ENCODE measurements around the gene SMTNL1. TPM values are rescaled to one million over a fixed set of nuclear protein-coding genes. Genes with fewer than 3 reads are reported as not detected.
A peak's percentile ranks its signal among the peaks of the same experiment; 100 is the strongest.

The SMTNL1 gene
- total RNA-seq, 2 donors from 2014 or later: 0.22 TPM

- Histone ChIP-seq H3K9ac (ENCODE audit: extremely low read depth, low read length, poor library complexity, severe bottlenecking) (no peak overlapping the region), H3K4me1 (ENCODE audit: control insufficient read depth, insufficient read depth, low read length) (peaks cover 8% of the 10 kb centered on the region), H3K36me3 (ENCODE audit: control insufficient read depth, insufficient read depth, low read length) (no peaks in the 10 kb centered on the region), H3K4me3 (ENCODE audit: low read length) (no peak overlapping the region), H3K9me3 (ENCODE audit: control insufficient read depth, low read length) (no peaks in the 10 kb centered on the region), H3K27ac (ENCODE audit: low read depth, low read length) (no peak overlapping the region), H3K27me3 (ENCODE audit: control insufficient read depth, insufficient read depth, low read length, poor library complexity, severe bottlenecking) (no peaks in the 10 kb centered on the region)
- Mint-ChIP-seq H3K4me3 (no peak overlapping the region), H3K9me3 (no peaks in the 10 kb centered on the region), H3K27me3 (ENCODE audit: insufficient read depth) (no peaks in the 10 kb centered on the region), H3K4me1 (peaks cover 19% of the 10 kb centered on the region), H3K27ac (peak overlapping the region; percentile 55), H3K36me3 (ENCODE audit: low read depth) (no peaks in the 10 kb centered on the region)
- no peak for DNase-seq
- TF ChIP-seq CTCF (conservative IDR thresholded peaks at IDR 0.05): no peak
- 93 to 94% methylated on average over 3 to 4 of the region's 4 CpGs for WGBS, 2 experiments (ENCODE audit: insufficient coverage in 1 of 2, insufficient read length in 1 of 2)
Observed at GRCh38 chr11:57551941-57552340, 14.5 kb downstream of the SMTNL1 start.

GRCh38 chr11:57552479-57552878 is 15.1 kb downstream of the SMTNL1 start:
- Histone ChIP-seq H3K4me3 (ENCODE audit: low read length) (no peak overlapping the region), H3K9ac (ENCODE audit: extremely low read depth, low read length, poor library complexity, severe bottlenecking) (no peak overlapping the region), H3K36me3 (ENCODE audit: control insufficient read depth, insufficient read depth, low read length) (no peaks in the 10 kb centered on the region), H3K27me3 (ENCODE audit: control insufficient read depth, insufficient read depth, low read length, poor library complexity, severe bottlenecking) (no peaks in the 10 kb centered on the region), H3K4me1 (ENCODE audit: control insufficient read depth, insufficient read depth, low read length) (peaks cover 8% of the 10 kb centered on the region), H3K27ac (ENCODE audit: low read depth, low read length) (no peak overlapping the region), H3K9me3 (ENCODE audit: control insufficient read depth, low read length) (no peaks in the 10 kb centered on the region)
- DNase-seq: no peak
- peak overlapping the region; percentile 55 for H3K27ac Mint-ChIP-seq
- no peaks in the 10 kb centered on the region for H3K27me3 Mint-ChIP-seq (ENCODE audit: insufficient read depth)
- H3K9me3 Mint-ChIP-seq: no peaks in the 10 kb centered on the region
- 92% methylated on average over 5 of the region's 5 CpGs; no CpG with 5 or more reads in 1 of the 2 experiments for WGBS, 2 experiments (ENCODE audit: insufficient coverage in 1 of 2, insufficient read length in 1 of 2)
- peaks cover 14% of the 10 kb centered on the region for H3K4me1 Mint-ChIP-seq
- no peak for TF ChIP-seq CTCF (conservative IDR thresholded peaks at IDR 0.05)
- no peaks in the 10 kb centered on the region for H3K36me3 Mint-ChIP-seq (ENCODE audit: low read depth)
- H3K4me3 Mint-ChIP-seq: no peak overlapping the region

- Mint-ChIP-seq H3K9me3 (no peaks in the 10 kb centered on the region), H3K27me3 (ENCODE audit: insufficient read depth) (no peaks in the 10 kb centered on the region), H3K27ac (no peak overlapping the region), H3K4me1 (peaks cover 9% of the 10 kb centered on the region), H3K36me3 (ENCODE audit: low read depth) (no peaks in the 10 kb centered on the region), H3K4me3 (no peak overlapping the region)
- peaks cover 4% of the 10 kb centered on the region for H3K4me1 ChIP-seq (ENCODE audit: control insufficient read depth, insufficient read depth, low read length)
- no peaks in the 10 kb centered on the region for H3K9me3 ChIP-seq (ENCODE audit: control insufficient read depth, low read length)
- no peak overlapping the region for H3K9ac ChIP-seq (ENCODE audit: extremely low read depth, low read length, poor library complexity, severe bottlenecking)
- H3K27ac ChIP-seq (ENCODE audit: low read depth, low read length): no peak overlapping the region
- WGBS, 2 experiments (ENCODE audit: insufficient coverage in 1 of 2, insufficient read length in 1 of 2): 92 to 100% methylated on average over 1 to 2 of the region's 2 CpGs
- H3K27me3 ChIP-seq (ENCODE audit: control insufficient read depth, insufficient read depth, low read length, poor library complexity, severe bottlenecking): no peaks in the 10 kb centered on the region
- H3K36me3 ChIP-seq (ENCODE audit: control insufficient read depth, insufficient read depth, low read length): no peaks in the 10 kb centered on the region
- DNase-seq: no peak
- TF ChIP-seq CTCF (conservative IDR thresholded peaks at IDR 0.05): no peak
- no peak overlapping the region for H3K4me3 ChIP-seq (ENCODE audit: low read length)
Observed at GRCh38 chr11:57555393-57555792, 18.0 kb downstream of the SMTNL1 start.

All from endodermal cell (in vitro differentiated cells).